ENCODE data around the gene FBN2. TPM values are rescaled to one million over a fixed set of nuclear protein-coding genes. Genes with fewer than 3 reads are reported as not detected.

Gene FBN2
- total RNA-seq, 1 experiment from 2014 or later = 0.22 TPM

GRCh38 chr5:128290152-128290858 lies 247.7 kb downstream of the FBN2 start:
- TF ChIP-seq EZH2 (IDR thresholded peaks at IDR 0.05; ENCODE audit: low read depth) (no peak), CTCF (conservative IDR thresholded peaks at IDR 0.05) (no peak)
- Histone ChIP-seq H3K4me2 (no peak overlapping the region; the same call in 1 of the 2 replicates), H3K9me2 (ENCODE audit: insufficient read depth) (no peaks in the 10 kb centered on the region), H3K4me3 (no peak overlapping the region), H3K36me3 (ENCODE audit: low read depth) (no peaks in the 10 kb centered on the region), H4K20me1 (ENCODE audit: insufficient read depth) (no peaks in the 10 kb centered on the region), H3K9me3 (ENCODE audit: insufficient read depth, low read depth) (no peaks in the 10 kb centered on the region), H3K79me2 (ENCODE audit: low read depth) (no peaks in the 10 kb centered on the region), H3K27ac (no peak overlapping the region), H3K27me3 (ENCODE audit: insufficient read depth, low read depth) (no peaks in the 10 kb centered on the region), H2AFZ (peak overlapping the region; percentile 44; the same call in 1 of the 2 replicates), H3K4me1 (replicated peaks; ENCODE audit: insufficient read depth) (no peaks in the 10 kb centered on the region), H3F3A (ENCODE audit: insufficient read depth, low read depth) (no peaks in the 10 kb centered on the region)
- ChIA-PET CTCF (no interaction called here), POLR2A (ENCODE audit: unreplicated experiment) (no interaction called here)
- no peak for DNase-seq
- intact Hi-C loops (cut with micrococcal nuclease; ENCODE audit: unreplicated experiment) = no loop called here
- no TSS peak for BruUV-seq (replicated peaks)

- POLR2A ChIA-PET (ENCODE audit: unreplicated experiment) = no interaction called here
Measured at GRCh38 chr5:128287740-128288139, 250.3 kb downstream of the FBN2 start.

DNA sequence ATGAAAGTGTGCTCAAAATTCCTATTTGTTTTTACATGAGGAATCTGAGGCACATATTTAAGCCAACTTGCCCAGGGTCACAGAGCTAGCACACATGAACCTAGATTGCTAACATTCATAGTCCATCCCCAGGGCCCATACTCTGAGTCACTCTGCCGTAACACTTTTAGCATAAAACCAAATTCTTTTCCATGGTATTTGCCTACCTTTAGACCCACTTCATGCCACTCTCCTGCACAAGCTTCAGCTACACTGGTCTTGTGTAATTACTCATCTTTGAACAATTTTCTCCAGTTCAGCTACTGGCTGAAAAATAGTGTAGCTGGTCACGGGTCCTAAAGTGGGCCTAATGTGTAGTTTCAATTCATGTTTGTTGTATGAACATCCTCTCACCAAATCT lies 253.8 kb downstream of the FBN2 start:
- Histone ChIP-seq H3K9me3 (ENCODE audit: insufficient read depth, low read depth) (no peaks in the 10 kb centered on the region), H3K9me2 (ENCODE audit: insufficient read depth) (no peaks in the 10 kb centered on the region), H3K79me2 (ENCODE audit: low read depth) (no peaks in the 10 kb centered on the region), H3K27me3 (ENCODE audit: insufficient read depth, low read depth) (no peaks in the 10 kb centered on the region), H3K27ac (no peak overlapping the region), H2AFZ (0 out of 2 replicates have a peak overlapping the region, but pooled peaks have one; percentile 6), H3K36me3 (ENCODE audit: low read depth) (no peaks in the 10 kb centered on the region), H3K4me3 (no peak overlapping the region), H3K4me2 (no peak overlapping the region), H3K4me1 (replicated peaks; ENCODE audit: insufficient read depth) (no peaks in the 10 kb centered on the region), H4K20me1 (ENCODE audit: insufficient read depth) (no peaks in the 10 kb centered on the region), H3F3A (ENCODE audit: insufficient read depth, low read depth) (no peaks in the 10 kb centered on the region)
- ChIA-PET CTCF (no interaction called here), POLR2A (ENCODE audit: unreplicated experiment) (no interaction called here)
- BruUV-seq (replicated peaks) = no TSS peak
- DNase-seq = no peak
- intact Hi-C loops (cut with micrococcal nuclease; ENCODE audit: unreplicated experiment) = no loop called here
- no peak for TF ChIP-seq EZH2 (IDR thresholded peaks at IDR 0.05; ENCODE audit: low read depth)
- no peak for TF ChIP-seq CTCF (conservative IDR thresholded peaks at IDR 0.05)

More at GRCh38 chr5:128287740-128288139, 250.3 kb downstream of the FBN2 start:
- no peaks in the 10 kb centered on the region for H3K36me3 ChIP-seq (ENCODE audit: low read depth)
- TF ChIP-seq EZH2 (IDR thresholded peaks at IDR 0.05; ENCODE audit: low read depth) = no peak
- no peak for TF ChIP-seq CTCF (conservative IDR thresholded peaks at IDR 0.05)
- no peaks in the 10 kb centered on the region for H3K9me2 ChIP-seq (ENCODE audit: insufficient read depth)
- no peak for DNase-seq
- no peaks in the 10 kb centered on the region for H3K79me2 ChIP-seq (ENCODE audit: low read depth)
- no TSS peak for BruUV-seq (replicated peaks)
- no peak overlapping the region for H3K4me3 ChIP-seq
- H3K27me3 ChIP-seq (ENCODE audit: insufficient read depth, low read depth) = no peaks in the 10 kb centered on the region
- H3K9me3 ChIP-seq (ENCODE audit: insufficient read depth, low read depth) = no peaks in the 10 kb centered on the region
- CTCF ChIA-PET = no interaction called here
- no peak overlapping the region for H3K4me2 ChIP-seq
- H3K27ac ChIP-seq = no peak overlapping the region
- H2AFZ ChIP-seq = no peak overlapping the region
- intact Hi-C loops (cut with micrococcal nuclease; ENCODE audit: unreplicated experiment) = no loop called here
- H3K4me1 ChIP-seq (replicated peaks; ENCODE audit: insufficient read depth) = no peaks in the 10 kb centered on the region
- no peaks in the 10 kb centered on the region for H3F3A ChIP-seq (ENCODE audit: insufficient read depth, low read depth)
- no peaks in the 10 kb centered on the region for H4K20me1 ChIP-seq (ENCODE audit: insufficient read depth)
